ENCODE data around the gene C1orf87.

The C1orf87 gene

GRCh38 chr1:60059468-60059867, 14.1 kb downstream of the C1orf87 start:
- TF ChIP-seq CTCF (IDR thresholded peaks at IDR 0.05): no peak

GRCh38 chr1:60055336-60055735, 18.2 kb downstream of the C1orf87 start:
- TF ChIP-seq CTCF (IDR thresholded peaks at IDR 0.05): no peak

- no peak for TF ChIP-seq CTCF (IDR thresholded peaks at IDR 0.05)
These were observed 19.2 kb downstream of the C1orf87 start for GRCh38 chr1:60054374-60054773.

GRCh38 chr1:60052601-60053000, 21.0 kb downstream of the C1orf87 start:
- no peak for TF ChIP-seq CTCF (IDR thresholded peaks at IDR 0.05)

- no peak for TF ChIP-seq CTCF (IDR thresholded peaks at IDR 0.05)
These were observed 22.4 kb downstream of the C1orf87 start for GRCh38 chr1:60051191-60051590.

GRCh38 chr1:60049188-60049587, 24.4 kb downstream of the C1orf87 start:
- TF ChIP-seq CTCF (IDR thresholded peaks at IDR 0.05): no peak

GRCh38 chr1:60044881-60045280, 28.7 kb downstream of the C1orf87 start:
- no peak for TF ChIP-seq CTCF (IDR thresholded peaks at IDR 0.05)

GRCh38 chr1:60041783-60042182, 31.8 kb downstream of the C1orf87 start:
- no peak for TF ChIP-seq CTCF (IDR thresholded peaks at IDR 0.05)
